Tibial artery (tissue), 4 donors: ENCODE measurements around the gene GPR3.

Experiments used
- DNase-seq, 2 donors: peaks; one replicate each; pipeline ENCODE4 v3.0.0-alpha.2; 2019
- H3K27ac ChIP-seq, 2 donors: fragments of 200-600 bp; sonication (generic) in 1 of 2; 1 replicate in 1 of 2; 2 replicates in 1 of 2; pipeline ENCODE4 v1.5.1; 2018 to 2019; ENCODE audit warnings: mild to moderate bottlenecking in 1 of 2
- H3K27me3 ChIP-seq, 2 donors: fragments of 200-600 bp; sonication (generic) in 1 of 2; one replicate each; pipeline versions ENCODE4 v1.5.1 to v1.6.0; 2016 to 2019
- H3K36me3 ChIP-seq, 3 donors: fragments of 200-600 bp; sonication (generic) in 2 of 3; one replicate each; pipeline ENCODE4 v1.5.1; 2016 to 2019; ENCODE audit warnings: mild to moderate bottlenecking in 2 of 3
- H3K4me1 ChIP-seq, 4 donors: fragments of 200-600 bp; sonication (generic) in 2 of 4; 1 replicate in 3 of 4; 2 replicates in 1 of 4; pipeline ENCODE4 v1.5.1; 2016 to 2019
- H3K4me3 ChIP-seq, 2 donors: fragments of 200-600 bp; sonication (generic) in 1 of 2; 1 replicate in 1 of 2; 2 replicates in 1 of 2; pipeline ENCODE4 v1.5.1; 2018 to 2019; ENCODE audit warnings: mild to moderate bottlenecking in 2 of 2
- H3K9me3 ChIP-seq, 3 donors: fragments of 200-600 bp; sonication (generic) in 1 of 3; one replicate each; pipeline ENCODE4 v1.5.1; 2016 to 2019
- intact Hi-C: fragments of 100-400 bp; cut with DNase I; formaldehyde crosslinking; loops from one replicate; pipeline ENCODE4 v1.15.0; 2023; ENCODE audit warnings: low total_unique reads
- TF ChIP-seq, protein P1 (sequence below), 2 experiments: fragments of 200-600 bp in 1 of 2; fragments of 450-650 bp in 1 of 2; IDR thresholded peaks; one replicate each; pipeline ENCODE4 v1.5.1; 2017 to 2019; ENCODE audit warnings: antibody characterized with exemption in 2 of 2, mild to moderate bottlenecking in 1 of 2, moderate library complexity in 1 of 2

The GPR3 gene

DNA sequence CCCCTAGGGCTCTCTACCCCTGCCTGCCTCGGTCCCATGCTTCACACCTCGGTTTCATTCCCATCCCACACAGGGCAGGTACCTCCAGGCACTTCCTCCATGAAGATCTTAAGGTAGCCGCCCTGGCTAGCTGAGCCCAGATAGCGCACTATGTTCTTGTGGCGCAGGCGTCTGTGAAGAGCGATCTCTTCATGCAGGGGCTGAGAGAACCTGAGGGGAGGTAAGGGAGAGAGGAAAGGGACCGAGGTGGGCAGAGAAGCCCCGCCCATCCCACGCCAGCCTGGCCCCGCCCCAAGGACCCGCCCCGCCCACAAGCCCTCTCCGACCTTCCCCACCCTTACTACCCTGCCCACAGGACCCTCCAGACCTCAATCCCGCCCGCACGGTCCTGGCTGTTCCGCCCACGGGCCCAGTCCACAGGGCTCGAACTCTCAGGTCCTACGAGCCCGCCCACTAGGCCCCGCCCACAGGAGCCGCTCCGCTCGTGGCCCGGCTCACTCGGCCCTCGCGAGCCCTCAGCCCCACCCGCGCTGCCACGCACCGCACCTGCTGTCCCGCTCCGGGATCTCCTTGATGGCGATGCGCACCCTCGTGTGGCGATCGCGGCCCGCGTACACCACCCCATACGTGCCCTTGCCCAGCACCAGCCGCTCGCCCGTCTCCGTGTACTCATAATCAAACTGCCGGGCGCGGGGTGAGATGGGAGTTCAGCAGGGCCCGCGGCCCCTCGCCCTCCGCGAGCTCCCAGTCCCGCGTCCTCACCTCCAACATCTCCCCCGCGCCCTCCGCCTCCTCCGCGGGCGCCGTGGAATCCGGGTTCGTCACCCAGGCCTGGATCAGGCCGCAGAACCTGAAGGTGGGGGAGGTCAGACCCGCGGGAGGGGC lies 32.0 kb upstream of the GPR3 start:
- intact Hi-C loops = no loop called here
- DNase-seq = no peak
- H3K9me3 ChIP-seq = no peaks in the 10 kb centered on the region
- no peaks in the 10 kb centered on the region for H3K27me3 ChIP-seq
- H3K36me3 ChIP-seq = peaks cover 72 to 96% (median 87%) of the 10 kb centered on the region in 3 donors
- H3K27ac ChIP-seq = no peak overlapping the region
- peaks cover 0 to 27% (median 20%) of the 10 kb centered on the region in 4 donors for H3K4me1 ChIP-seq
- TF ChIP-seq, protein P1, sequence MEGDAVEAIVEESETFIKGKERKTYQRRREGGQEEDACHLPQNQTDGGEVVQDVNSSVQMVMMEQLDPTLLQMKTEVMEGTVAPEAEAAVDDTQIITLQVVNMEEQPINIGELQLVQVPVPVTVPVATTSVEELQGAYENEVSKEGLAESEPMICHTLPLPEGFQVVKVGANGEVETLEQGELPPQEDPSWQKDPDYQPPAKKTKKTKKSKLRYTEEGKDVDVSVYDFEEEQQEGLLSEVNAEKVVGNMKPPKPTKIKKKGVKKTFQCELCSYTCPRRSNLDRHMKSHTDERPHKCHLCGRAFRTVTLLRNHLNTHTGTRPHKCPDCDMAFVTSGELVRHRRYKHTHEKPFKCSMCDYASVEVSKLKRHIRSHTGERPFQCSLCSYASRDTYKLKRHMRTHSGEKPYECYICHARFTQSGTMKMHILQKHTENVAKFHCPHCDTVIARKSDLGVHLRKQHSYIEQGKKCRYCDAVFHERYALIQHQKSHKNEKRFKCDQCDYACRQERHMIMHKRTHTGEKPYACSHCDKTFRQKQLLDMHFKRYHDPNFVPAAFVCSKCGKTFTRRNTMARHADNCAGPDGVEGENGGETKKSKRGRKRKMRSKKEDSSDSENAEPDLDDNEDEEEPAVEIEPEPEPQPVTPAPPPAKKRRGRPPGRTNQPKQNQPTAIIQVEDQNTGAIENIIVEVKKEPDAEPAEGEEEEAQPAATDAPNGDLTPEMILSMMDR (IDR thresholded peaks at IDR 0.05) = no peak
- H3K4me3 ChIP-seq = no peak overlapping the region

DNA sequence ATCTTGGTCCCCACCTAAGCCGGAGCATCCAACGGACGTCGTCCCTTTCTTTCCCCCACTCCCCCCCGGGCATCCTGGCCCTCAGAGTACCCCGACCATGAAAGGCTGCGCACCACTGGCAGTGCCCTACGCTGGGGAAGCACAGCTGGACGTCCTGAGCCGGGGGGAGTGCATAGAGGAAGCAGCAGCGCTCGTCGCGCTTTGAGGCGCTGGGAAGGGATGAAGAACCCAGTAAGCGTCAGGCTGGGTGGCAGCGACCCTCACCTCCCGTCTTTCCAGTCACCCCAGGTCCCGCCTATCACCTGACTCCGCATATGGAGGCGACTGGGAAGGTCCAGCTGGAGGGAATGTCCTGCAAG lies 31.4 kb upstream of the GPR3 start:
- Histone ChIP-seq H3K9me3 (no peaks in the 10 kb centered on the region), H3K27me3 (no peaks in the 10 kb centered on the region), H3K4me3 (no peak overlapping the region), H3K4me1 (peaks cover 0 to 27% (median 20%) of the 10 kb centered on the region in 4 donors), H3K36me3 (peaks cover 65 to 89% (median 81%) of the 10 kb centered on the region in 3 donors), H3K27ac (no peak overlapping the region)
- TF ChIP-seq, protein P1 (IDR thresholded peaks at IDR 0.05) = no peak
- intact Hi-C loops = no loop called here
- DNase-seq = no peak

DNA sequence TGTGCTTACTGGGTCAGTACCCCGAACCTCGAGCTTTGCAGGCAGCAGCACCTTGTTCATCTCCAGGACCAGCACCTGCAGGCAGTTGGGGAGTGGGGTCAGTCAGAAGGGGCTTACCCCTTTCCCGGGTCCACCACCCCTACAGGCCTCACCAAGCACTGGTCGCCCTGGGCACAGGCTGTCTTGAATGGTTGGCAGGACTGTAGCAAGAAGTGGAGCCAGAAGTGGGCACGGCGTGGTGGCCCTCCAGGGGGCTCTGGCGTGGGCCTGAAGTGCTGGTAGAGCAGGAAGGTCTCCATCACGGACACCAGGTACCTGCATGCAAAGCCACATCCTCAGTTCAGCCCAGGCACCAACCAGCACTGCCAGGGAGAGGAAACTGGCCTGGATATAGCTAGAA lies 30.9 kb upstream of the GPR3 start:
- Histone ChIP-seq H3K36me3 (peaks cover 62 to 84% (median 75%) of the 10 kb centered on the region in 3 donors), H3K4me1 (peaks cover 0 to 27% (median 20%) of the 10 kb centered on the region in 4 donors), H3K27ac (no peak overlapping the region), H3K9me3 (no peaks in the 10 kb centered on the region), H3K4me3 (no peak overlapping the region), H3K27me3 (no peaks in the 10 kb centered on the region)
- DNase-seq = no peak
- intact Hi-C loops = no loop called here
- TF ChIP-seq, protein P1 (IDR thresholded peaks at IDR 0.05) = no peak

GRCh38 chr1:27363766-27364695 lies 28.4 kb upstream of the GPR3 start:
- peaks cover 46 to 59% (median 52%) of the 10 kb centered on the region in 3 donors for H3K36me3 ChIP-seq
- intact Hi-C loops = no loop called here
- TF ChIP-seq, protein P1 (IDR thresholded peaks at IDR 0.05) = no peak
- H3K4me3 ChIP-seq = peak overlapping the region in 1 of 2 donors; percentile 91
- peaks cover 0 to 41% (median 29%) of the 10 kb centered on the region in 4 donors for H3K4me1 ChIP-seq
- DNase-seq = no peak
- H3K9me3 ChIP-seq = no peaks in the 10 kb centered on the region
- peak overlapping the region in 1 of 2 donors; percentile 99 for H3K27ac ChIP-seq
- no peaks in the 10 kb centered on the region for H3K27me3 ChIP-seq

GRCh38 chr1:27364696-27365371 lies 27.6 kb upstream of the GPR3 start:
- intact Hi-C loops = no loop called here
- Histone ChIP-seq H3K4me3 (peak overlapping the region; percentile 71 to 91), H3K9me3 (no peaks in the 10 kb centered on the region), H3K4me1 (peaks cover 0 to 46% (median 29%) of the 10 kb centered on the region in 4 donors), H3K36me3 (peaks cover 38 to 51% (median 44%) of the 10 kb centered on the region in 3 donors), H3K27me3 (no peaks in the 10 kb centered on the region), H3K27ac (peak overlapping the region; percentile 95 to 99)
- DNase-seq = no peak
- TF ChIP-seq, protein P1 (IDR thresholded peaks at IDR 0.05) = no peak
